ENCODE data around the gene WWOX. TPM values are rescaled to one million over a fixed set of nuclear protein-coding genes. Genes with fewer than 3 reads are reported as not detected.

The WWOX gene
- total and polyA plus RNA-seq, 2 of the 8 experiments (the other 6 are each of a cell fraction or from before 2014, with no cell fraction given) = 5.4 to 16.7 TPM

- TF ChIP-seq CHD7 (IDR thresholded peaks at IDR 0.05; ENCODE audit: insufficient replicate concordance, low read length) = no peak
- TF ChIP-seq EP300 (IDR thresholded peaks at IDR 0.05; ENCODE audit: borderline replicate concordance in 1 of 2, low read depth in 2 of 2, low read length in 2 of 2) = no peak
- TF ChIP-seq RFX5 (IDR thresholded peaks at IDR 0.05; ENCODE audit: borderline replicate concordance, low read depth, low read length) = no peak
Observed at GRCh38 chr16:79130616-79131015, 1031.2 kb downstream of the WWOX start (continued).

All from H1 (cell line).